Esophagus muscularis mucosa (tissue), 3 donors: ENCODE measurements around the gene LENEP.

Experiments used
- CTCF ChIP-seq, 3 experiments: fragments of 200-600 bp in 2 of 3; fragments of 450-650 bp in 1 of 3; sonication (generic) in 2 of 3; IDR thresholded peaks; one replicate each; pipeline ENCODE4 v1.5.1; 2017 to 2019; ENCODE audit warnings: antibody characterized with exemption in 3 of 3, mild to moderate bottlenecking in 2 of 3, moderate library complexity in 1 of 3
- POLR2A ChIP-seq: fragments of 450-650 bp; IDR thresholded peaks from one replicate; pipeline ENCODE4 v1.6.1; 2017; ENCODE audit warnings: antibody characterized with exemption, moderate library complexity, mild to moderate bottlenecking, low read depth
- POLR2AphosphoS5 ChIP-seq, 2 donors: sonication (generic); formaldehyde crosslinking; IDR thresholded peaks; one replicate each; pipeline ENCODE4 v1.6.1; 2017; ENCODE audit warnings: antibody characterized with exemption in 2 of 2

- TF ChIP-seq POLR2A, result no peak
- no peak for TF ChIP-seq CTCF (IDR thresholded peaks at IDR 0.05)
- TF ChIP-seq POLR2AphosphoS5 (IDR thresholded peaks at IDR 0.05), result no peak
Observed at GRCh38 chr1:154998201-154998780, 4.9 kb downstream of the LENEP start.
